Measurements from ENCODE around the gene METTL15.

GRCh38 chr11:28250192-28250591, 142.0 kb downstream of the METTL15 start:
- no peak for TF ChIP-seq TARDBP (IDR thresholded peaks at IDR 0.05)
- no peak for TF ChIP-seq SP1 (IDR thresholded peaks at IDR 0.05)
- TF ChIP-seq FOXK2 (IDR thresholded peaks at IDR 0.05): no peak
- no peak for TF ChIP-seq FOXM1 (IDR thresholded peaks at IDR 0.05; ENCODE audit: borderline replicate concordance)
